ENCODE measurements around the gene ITGA11. TPM values are rescaled to one million over a fixed set of nuclear protein-coding genes. Genes with fewer than 3 reads are reported as not detected.

The ITGA11 gene
- total and polyA plus RNA-seq, 2 of the 4 experiments (the other 2 are of a cell fraction) = 4.1 to 6.6 TPM

GRCh38 chr15:68465861-68466560 lies 34.0 kb upstream of the ITGA11 start:
- Histone ChIP-seq H4K20me1 (ENCODE audit: insufficient read depth, low read length) (no peaks in the 10 kb centered on the region), H2AFZ (replicated peaks; ENCODE audit: low read length, poor library complexity) (no peak overlapping the region), H2BK20ac (ENCODE audit: low read depth, low read length) (no peak overlapping the region), H2BK120ac (ENCODE audit: low read depth, low read length) (no peak overlapping the region), H3K9ac (ENCODE audit: low read depth, low read length) (no peak overlapping the region), H3K79me1 (ENCODE audit: low read depth in 1 of 2, low read length in 2 of 2) (no peaks in the 10 kb centered on the region), H2AK5ac (ENCODE audit: low read depth, low read length) (no peak overlapping the region; the same call in 1 of the 2 replicates), H3K27me3 (ENCODE audit: control insufficient read depth, insufficient read depth, low read length) (peaks cover 27% of the 10 kb centered on the region), H2BK15ac (ENCODE audit: low read depth, low read length) (no peak overlapping the region), H2BK5ac (ENCODE audit: low read depth, low read length, poor library complexity, severe bottlenecking) (no peak overlapping the region), H3K23ac (ENCODE audit: low read depth, low read length) (no peak overlapping the region), H3K9me3 (ENCODE audit: control insufficient read depth, insufficient read depth, low read length) (0 out of 2 replicates have a peak, but pooled peaks cover 2% of the 10 kb centered on the region), H3K36me3 (ENCODE audit: control insufficient read depth, insufficient read depth, low read length) (no peaks in the 10 kb centered on the region), H2AK9ac (replicated peaks; ENCODE audit: low read depth, low read length, poor library complexity) (no peak overlapping the region), H3K4me3 (ENCODE audit: insufficient read depth, low read depth, low read length) (no peak overlapping the region), H3K27ac (ENCODE audit: insufficient read depth, low read length) (no peak overlapping the region), H4K8ac (ENCODE audit: low read depth in 2 of 2, low read length in 2 of 2) (no peak overlapping the region), H3K14ac (replicated peaks; ENCODE audit: low read depth, low read length) (no peak overlapping the region), H3K9me1 (ENCODE audit: insufficient read depth, low read length) (no peaks in the 10 kb centered on the region; the same call in 1 of the 2 replicates), H4K91ac (ENCODE audit: insufficient read depth, low read depth, low read length) (no peak overlapping the region), H3K4me2 (ENCODE audit: low read depth, low read length) (no peak overlapping the region), H3K18ac (ENCODE audit: low read depth, low read length) (no peak overlapping the region), H3K56ac (ENCODE audit: extremely low read depth, insufficient read depth, low read length) (no peak overlapping the region), H3K4ac (ENCODE audit: low read depth, low read length) (no peak overlapping the region), H4K5ac (ENCODE audit: low read depth, low read length) (no peak overlapping the region), H3K4me1 (ENCODE audit: control insufficient read depth, insufficient read depth, low read length) (no peaks in the 10 kb centered on the region; the same call in 1 of the 2 replicates)
- ChIA-PET POLR2A (ENCODE audit: unreplicated experiment) (no interaction called here), CTCF (no interaction called here)
- ATAC-seq (ENCODE audit: low read depth) = no peak
- WGBS, 2 experiments (ENCODE audit: extremely low coverage in 2 of 2, insufficient read length in 1 of 2) = 73% methylated on average over 2 of the region's 6 CpGs; no CpG with 5 or more reads in 1 of the 2 experiments
- dilution Hi-C loops (cut with HindIII; ENCODE audit: low sequenced_read_pairs, unreplicated experiment) (no loop called here), in situ Hi-C loops (cut with MboI; ENCODE audit: low sequenced_read_pairs) (no loop called here), intact Hi-C loops (cut with micrococcal nuclease) (no loop called here)
- no TSS peak for BruUV-seq (replicated peaks)
- DNase-seq = no peak
- no peak for TF ChIP-seq BHLHE40 (IDR thresholded peaks at IDR 0.05; ENCODE audit: low read depth, low read length)

All from IMR-90 (cell line).